ENCODE data around the gene KMT5C. TPM values are rescaled to one million over a fixed set of nuclear protein-coding genes. Genes with fewer than 3 reads are reported as not detected.
A peak's percentile ranks its signal among the peaks of the same experiment; 100 is the strongest.

Gene KMT5C
- total RNA-seq, 1 donor from 2014 or later = 6.9 TPM

DNA sequence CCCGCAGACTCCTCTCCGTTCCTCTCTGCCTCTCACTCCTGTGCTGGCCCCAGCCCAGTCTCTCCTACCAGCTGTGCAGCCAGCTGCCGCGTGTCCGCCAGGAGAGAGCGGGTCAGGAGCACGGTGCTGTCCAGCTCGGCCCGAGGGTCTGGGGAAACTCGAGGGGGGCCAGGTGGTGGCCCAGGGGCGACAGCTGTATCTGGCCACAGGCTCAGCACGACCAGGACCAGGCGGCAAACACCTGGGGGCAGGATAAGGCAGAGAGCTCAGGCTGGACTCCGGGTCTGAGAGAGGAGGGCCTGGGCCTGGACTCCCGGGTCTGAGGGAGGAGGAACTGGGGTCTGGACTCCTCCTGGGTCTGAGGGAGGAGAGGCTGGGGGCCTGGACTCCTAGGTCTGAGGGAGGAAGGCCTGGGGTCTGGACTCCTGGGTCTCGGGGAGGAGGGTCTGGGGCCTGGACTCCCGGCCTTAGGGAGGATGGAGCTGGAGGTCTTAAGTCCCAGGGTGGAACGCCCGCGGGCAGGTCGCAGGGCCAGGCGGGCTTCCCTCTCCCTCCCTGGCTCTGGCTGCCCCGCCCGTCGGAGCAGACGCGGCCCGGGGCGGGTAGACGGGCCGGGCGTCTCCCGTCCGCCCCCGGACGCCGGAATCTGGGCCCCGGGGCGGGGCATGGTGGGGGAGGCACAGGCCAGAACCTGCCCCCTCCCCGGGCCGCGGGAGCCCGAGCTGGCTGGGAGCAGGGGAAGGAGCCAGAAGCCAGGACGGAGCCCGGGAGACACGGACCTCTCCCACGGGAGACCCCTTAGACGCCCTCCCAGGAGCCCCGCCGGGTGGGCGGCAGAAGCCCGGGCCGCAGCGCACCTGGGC is 29.3 kb downstream of the KMT5C start:
- no peak for DNase-seq

DNA sequence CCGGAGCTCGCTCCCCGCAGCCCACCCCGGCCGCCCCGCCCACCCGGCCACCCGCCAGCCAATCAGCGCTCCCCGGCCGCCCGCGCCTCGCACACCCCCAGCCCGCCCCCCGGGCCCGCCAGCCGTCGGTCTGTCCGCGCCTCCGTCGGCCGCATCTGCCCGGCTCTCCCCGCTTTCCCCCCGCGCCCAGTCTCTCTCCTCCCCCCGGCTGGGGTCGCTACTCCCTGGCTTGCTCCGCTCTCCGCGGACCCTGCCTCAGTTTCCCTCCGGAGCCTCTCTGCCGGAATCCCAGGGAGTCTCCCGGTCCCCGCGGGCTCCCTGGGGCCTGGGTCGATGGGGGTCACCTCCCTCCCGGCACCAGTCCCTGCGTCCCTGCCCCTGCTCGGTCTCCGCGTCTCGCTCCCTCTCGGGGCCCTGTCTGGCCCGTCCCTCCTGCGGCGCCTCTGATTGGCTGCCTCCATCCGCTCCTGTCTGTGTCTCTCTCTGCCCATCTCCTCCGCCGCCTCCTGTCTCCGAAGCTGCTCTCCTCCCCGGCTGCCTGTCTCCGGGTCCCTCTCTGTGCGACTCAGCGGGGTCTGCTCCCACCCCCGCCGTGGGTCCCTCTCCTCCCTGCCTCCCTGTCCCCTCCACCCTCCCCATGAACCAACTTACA is 30.1 kb downstream of the KMT5C start:
- DNase-seq = no peak

- DNase-seq = no peak
Measured at GRCh38 chr19:55370305-55370988, 30.8 kb downstream of the KMT5C start, which contains the start of gene IL11. IL11 (minus strand) TSS chr19:55370463; CDS start chr19:55370310, 153 bp downstream.

- no peak for DNase-seq
Measured at GRCh38 chr19:55372316-55373081, 32.8 kb downstream of the KMT5C start.

- DNase-seq = no peak
Measured at GRCh38 chr19:55373306-55373992, 33.8 kb downstream of the KMT5C start.

GRCh38 chr19:55373993-55374757 is 34.5 kb downstream of the KMT5C start:
- no peak for DNase-seq

- DNase-seq = no peak
Measured at GRCh38 chr19:55376241-55376933, 36.7 kb downstream of the KMT5C start, which contains the start of gene TMEM190. TMEM190 (plus strand) TSS chr19:55376826; CDS start chr19:55376854, 28 bp downstream.

DNA sequence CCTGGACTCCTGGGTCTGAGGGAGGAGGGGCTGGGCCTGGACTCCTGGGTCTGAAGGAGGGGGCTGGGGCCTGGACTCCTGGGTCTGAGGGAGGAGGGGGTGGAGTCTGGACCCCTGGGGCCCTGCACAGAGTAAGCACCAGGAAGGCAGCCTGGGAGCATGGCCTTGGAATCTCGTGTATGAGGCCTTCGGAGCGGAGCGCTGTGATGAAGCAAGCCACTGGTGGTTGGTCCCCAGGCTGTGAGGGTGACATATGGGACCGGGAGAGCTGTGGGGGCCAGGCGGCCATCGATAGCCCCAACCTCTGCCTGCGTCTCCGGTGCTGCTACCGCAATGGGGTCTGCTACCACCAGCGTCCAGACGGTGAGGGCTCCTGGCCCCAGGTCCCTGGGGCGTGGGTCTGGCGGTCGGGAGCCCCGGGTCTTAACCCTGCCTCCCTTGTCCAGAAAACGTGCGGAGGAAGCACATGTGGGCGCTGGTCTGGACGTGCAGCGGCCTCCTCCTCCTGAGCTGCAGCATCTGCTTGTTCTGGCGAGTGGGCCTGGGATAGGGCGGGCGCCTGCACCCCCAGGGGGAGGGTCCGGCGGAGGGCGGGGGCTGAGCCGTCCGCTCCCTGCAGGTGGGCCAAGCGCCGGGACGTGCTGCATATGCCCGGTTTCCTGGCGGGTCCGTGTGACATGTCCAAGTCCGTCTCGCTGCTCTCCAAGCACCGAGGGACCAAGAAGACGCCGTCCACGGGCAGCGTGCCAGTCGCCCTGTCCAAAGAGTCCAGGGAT is 37.9 kb downstream of the KMT5C start:
- DNase-seq = no peak

DNA sequence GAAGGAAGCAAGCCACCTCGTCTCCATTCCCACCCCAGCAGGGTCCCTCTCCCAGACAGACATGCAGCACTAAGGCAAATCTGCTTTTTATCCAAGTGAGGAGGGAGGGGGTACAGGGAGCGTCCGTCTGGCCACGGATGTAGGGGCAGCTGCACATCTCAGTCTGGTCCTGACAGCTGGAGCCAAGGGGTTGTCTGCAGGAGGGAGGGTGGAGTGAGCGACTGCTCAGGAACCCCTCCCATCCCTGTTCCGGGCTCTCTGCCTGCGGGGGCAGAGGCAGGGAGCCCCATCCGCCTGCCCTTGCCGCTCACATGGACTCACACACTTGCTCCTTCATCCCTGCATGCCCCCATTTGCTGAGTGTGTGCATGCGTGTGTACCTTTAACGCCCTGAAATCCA is 39.5 kb downstream of the KMT5C start:
- DNase-seq = no peak

DNA sequence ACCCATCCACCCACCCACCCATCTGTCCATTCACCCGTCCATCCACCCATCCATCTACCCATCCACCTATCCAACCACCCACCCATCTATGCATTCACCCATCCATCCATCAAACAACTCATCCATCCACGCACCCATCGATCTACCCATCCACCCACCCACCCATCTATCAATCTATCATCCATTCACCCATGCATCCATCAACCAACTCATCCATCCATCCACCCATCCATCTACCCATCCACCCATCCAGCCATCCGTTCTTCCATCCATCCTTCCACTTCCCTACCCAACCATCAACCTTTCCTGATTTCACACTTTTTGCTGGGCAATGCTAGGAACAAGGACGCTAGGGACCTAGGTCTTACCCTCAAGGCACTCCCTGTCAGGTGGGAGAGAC is 42.3 kb downstream of the KMT5C start:
- no peak for DNase-seq

DNA sequence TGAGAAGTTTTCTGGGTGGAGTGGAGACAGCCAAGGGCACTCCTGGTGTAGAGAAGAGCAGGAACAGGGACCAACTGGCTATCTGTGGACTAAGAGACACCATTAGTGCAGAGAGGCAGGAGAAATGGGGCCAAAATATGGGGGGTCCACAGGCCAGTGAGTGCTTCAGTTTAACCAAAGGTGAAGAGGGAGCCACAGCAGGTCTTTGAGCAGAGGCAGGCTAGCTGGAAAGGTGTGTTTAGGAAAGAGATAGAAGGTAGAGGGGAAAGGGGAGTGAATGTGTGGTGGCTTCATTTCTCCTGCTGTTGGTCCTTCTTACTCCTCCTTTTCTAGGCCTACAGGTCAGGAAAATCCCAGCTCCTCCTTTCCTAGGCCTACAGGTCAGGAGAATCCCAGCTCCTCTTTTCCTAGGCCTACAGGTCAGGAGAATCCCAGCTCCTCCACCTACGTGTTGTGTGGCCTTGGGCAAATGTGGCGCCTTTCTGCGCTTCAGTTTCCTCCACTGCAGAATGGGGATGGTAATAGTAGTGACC is 42.9 kb downstream of the KMT5C start:
- DNase-seq = no peak

DNA sequence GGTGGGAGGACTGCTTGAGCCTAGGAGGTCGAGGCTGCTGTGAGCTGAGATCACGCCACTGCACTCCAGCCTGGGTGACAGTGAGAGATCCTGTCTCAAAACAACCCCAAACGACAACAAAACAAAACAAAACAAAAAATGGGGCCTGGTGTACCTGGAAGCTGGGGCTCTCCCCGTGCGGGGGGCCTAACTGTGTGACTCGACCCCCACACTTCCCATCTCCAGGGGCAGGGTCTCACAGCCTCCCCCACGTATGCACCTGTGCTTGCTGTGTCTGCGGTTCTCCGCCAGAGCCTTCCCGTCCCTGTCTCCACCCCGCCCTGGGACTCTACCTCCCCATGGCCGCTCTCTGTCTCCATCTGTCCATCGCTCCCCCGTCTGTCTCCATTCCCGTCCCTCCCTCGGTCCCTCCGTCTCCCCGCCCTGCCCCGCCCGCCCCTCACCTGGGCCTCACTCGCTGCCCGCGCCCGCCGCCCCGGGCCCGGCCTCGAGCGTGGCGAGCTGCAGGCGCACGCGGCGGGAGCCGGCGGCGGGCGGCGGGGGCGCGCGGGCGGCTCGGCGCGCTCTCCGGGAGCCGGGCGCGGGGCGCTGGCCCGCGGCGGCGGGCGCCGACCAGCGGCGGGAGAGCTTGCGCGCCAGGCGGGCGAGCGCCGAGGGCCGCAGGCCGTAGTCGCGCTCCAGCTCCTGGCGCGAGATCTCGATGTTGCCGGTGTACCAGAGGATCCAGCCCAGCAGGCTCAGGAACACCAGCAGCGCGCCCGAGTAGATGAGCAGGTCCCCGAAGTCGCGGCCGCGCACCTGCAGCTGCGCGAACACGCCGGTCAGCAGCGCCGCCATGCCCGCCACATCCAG is 43.8 kb downstream of the KMT5C start:
- DNase-seq = no peak

GRCh38 chr19:55384131-55384919 is 44.6 kb downstream of the KMT5C start, which contains the start of gene TMEM238:
TMEM238 (minus strand) TSS chr19:55384292; CDS start chr19:55384259, 33 bp downstream.
- DNase-seq = no peak

DNA sequence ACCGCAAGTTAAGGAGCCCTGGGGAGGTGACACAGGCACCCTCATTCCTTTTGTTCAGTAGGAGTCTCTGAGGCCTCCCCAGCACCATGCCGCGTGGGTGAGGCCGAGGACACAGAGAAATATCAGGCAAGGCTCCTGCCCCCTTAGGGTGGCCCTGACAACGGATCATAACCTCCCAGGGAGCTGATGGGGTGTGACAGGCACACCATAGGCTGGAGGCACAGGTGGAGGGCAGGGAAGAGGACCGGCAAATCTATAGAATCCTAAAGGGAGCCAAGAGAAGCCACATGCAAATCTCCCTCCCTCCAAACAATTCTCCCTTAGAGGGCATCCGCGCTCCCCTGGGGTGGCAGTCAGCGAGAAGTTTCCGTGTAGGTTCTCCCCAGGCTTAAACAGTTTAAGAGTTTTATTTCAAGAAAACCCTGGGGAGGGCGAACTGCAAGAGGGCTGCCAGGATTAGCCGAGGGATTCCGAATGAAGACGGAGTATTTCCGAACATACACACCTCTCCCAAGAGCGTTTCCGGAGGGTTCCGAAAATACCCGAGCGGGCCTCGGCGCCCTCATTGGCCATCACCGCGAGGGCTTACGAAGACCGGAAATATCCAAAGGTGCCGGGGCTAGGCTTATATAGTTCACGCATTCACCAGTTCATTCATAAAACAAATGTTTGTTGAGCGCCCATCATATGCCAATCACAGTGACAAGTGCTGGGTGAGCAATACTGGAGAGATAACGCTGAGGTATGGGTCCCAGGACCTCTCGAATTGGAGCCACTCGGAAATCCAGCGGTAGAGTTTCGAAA is 45.4 kb downstream of the KMT5C start:
- DNase-seq = peak; percentile 90

- DNase-seq = peak; percentile 95
Measured at GRCh38 chr19:55385724-55386492, 46.2 kb downstream of the KMT5C start, which contains the start of gene RPL28. RPL28 (plus strand) TSS chr19:55385932; CDS start chr19:55386358, 426 bp downstream.

All from occipital lobe (tissue), 2 donors.